HEK293 (cell line): Measurements from ENCODE around the gene CDHR5.

ENCODE experiments used
- CTCF ChIP-seq: fragments of 450-650 bp; formaldehyde crosslinking; IDR thresholded peaks from 2 replicates; pipeline ENCODE4 v1.5.1; 2016; ENCODE audit warnings: missing biosample characterization, missing genetic modification characterization
- SP2 ChIP-seq: fragments of 450-650 bp; formaldehyde crosslinking; IDR thresholded peaks from 2 replicates; pipeline ENCODE4 v1.5.1; 2016; ENCODE audit warnings: missing biosample characterization, missing genetic modification characterization
- YY1 ChIP-seq: fragments of 450-650 bp; formaldehyde crosslinking; IDR thresholded peaks from 2 replicates; pipeline ENCODE4 v1.5.1; 2018; ENCODE audit warnings: missing biosample characterization, missing genetic modification characterization
- ZBTB44 ChIP-seq: fragments of 450-650 bp; IDR thresholded peaks from 2 replicates; pipeline ENCODE4 v1.5.1; 2018; ENCODE audit warnings: missing biosample characterization, mild to moderate bottlenecking, missing genetic modification characterization
- ZNF311 ChIP-seq: fragments of 450-650 bp; formaldehyde crosslinking; IDR thresholded peaks from 2 replicates; pipeline ENCODE4 v1.5.1; 2017; ENCODE audit warnings: missing biosample characterization, missing genetic modification characterization, borderline replicate concordance

GRCh38 chr11:587546-587945 lies 37.2 kb downstream of the CDHR5 start:
- TF ChIP-seq CTCF (tag by site-specific recombination) (no peak), YY1 (no peak), ZNF311 (tag by site-specific recombination) (no peak), ZBTB44 (no peak), SP2 (tag by site-specific recombination) (no peak)
